ENCODE results near the gene MYBPC2.
A peak's percentile ranks its signal among the peaks of the same experiment; 100 is the strongest.

Gene MYBPC2

DNA sequence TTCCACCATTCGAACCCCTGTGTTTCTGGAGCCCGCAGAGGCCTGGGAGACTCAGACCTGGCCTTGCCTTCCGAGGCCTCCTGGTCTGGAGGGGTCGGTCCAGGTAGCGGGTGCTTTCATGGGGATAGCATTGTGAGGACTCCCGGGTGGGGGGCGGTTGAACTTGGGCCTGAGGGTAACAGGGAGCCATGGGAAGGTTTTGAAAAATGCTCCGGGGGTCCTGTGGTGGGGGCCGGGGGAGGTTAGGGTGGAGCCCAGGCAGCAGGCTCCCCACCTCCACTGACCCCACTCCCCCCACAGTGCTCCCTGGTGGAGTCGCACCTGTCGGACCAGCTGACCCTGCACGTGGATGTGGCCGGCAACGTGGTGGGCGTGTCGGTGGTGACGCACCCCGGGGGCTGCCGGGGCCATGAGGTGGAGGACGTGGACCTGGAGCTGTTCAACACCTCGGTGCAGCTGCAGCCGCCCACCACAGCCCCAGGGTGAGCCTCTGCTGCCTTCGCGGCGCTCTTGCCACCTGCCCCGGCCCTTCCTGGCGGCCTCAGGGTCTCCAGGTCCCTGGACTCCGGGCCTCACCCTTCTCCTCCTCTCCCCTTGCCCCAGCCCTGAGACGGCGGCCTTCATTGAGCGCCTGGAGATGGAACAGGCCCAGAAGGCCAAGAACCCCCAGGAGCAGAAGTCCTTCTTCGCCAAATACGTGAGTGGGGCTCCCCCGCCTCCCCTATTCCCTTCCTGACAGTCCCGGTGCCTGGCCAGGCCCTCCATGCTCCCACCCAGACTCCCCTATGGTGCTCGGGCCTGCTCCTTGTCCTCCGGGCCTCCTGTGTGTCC lies 47.8 kb downstream of the MYBPC2 start:
- Histone ChIP-seq H3K4me1 (ENCODE audit: control insufficient read depth, insufficient read depth, low read length) (no peaks in the 10 kb centered on the region), H3K36me3 (ENCODE audit: control insufficient read depth, insufficient read depth, low read length) (peaks cover 38% of the 10 kb centered on the region), H3K4me3 (ENCODE audit: low read depth, low read length) (no peak overlapping the region), H3K9ac (ENCODE audit: low read depth, low read length) (no peak overlapping the region), H3K27me3 (ENCODE audit: control insufficient read depth, insufficient read depth, low read length) (no peaks in the 10 kb centered on the region), H3K9me3 (ENCODE audit: control insufficient read depth, insufficient read depth, low read length) (peaks cover 5% of the 10 kb centered on the region)

DNA sequence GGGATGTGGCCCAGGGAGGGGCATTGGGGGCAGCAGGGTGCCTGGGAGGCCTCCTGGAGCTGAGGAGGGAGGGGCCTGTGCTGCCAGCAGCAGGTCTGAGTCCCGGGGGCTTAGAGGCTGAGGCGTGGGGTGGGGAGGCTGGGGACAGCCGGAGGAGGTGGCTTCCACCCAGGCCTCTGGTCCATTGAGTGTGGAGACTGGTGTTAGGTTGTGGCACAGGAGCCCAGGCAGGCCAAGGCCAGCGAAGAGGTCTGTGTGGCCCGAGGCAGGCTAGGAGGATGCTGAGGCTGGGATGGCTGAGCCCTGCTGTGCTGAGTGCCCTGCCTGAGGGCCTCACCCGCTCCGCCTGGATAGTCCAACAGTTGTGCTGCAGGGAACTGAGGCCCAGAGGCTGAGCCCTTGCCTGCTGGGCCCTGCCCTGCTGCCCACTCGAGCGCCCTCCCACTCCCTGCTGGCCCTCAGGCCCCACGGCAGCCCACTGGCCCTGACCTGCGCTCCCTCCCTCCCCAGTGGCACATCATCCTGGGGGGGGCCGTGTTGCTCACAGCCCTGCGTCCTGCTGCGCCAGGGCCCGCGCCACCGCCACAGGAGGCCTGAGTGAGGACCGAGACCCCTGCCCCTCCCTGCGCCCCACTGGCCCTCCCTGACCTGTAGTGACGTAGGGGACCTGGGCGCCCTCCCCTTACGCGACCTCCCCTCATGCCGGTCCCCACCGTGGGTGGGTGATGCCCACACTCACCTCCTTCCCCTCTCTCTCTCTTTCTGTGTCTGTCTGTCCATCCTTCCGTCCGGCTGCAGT lies 48.9 kb downstream of the MYBPC2 start:
- H3K27me3 ChIP-seq (ENCODE audit: control insufficient read depth, insufficient read depth, low read length) = peaks cover 3% of the 10 kb centered on the region
- no peak overlapping the region for H3K9ac ChIP-seq (ENCODE audit: low read depth, low read length)
- no peak overlapping the region for H3K4me3 ChIP-seq (ENCODE audit: low read depth, low read length)
- H3K4me1 ChIP-seq (ENCODE audit: control insufficient read depth, insufficient read depth, low read length) = no peaks in the 10 kb centered on the region
- peaks cover 14% of the 10 kb centered on the region for H3K9me3 ChIP-seq (ENCODE audit: control insufficient read depth, insufficient read depth, low read length)
- peaks cover 40% of the 10 kb centered on the region for H3K36me3 ChIP-seq (ENCODE audit: control insufficient read depth, insufficient read depth, low read length)

DNA sequence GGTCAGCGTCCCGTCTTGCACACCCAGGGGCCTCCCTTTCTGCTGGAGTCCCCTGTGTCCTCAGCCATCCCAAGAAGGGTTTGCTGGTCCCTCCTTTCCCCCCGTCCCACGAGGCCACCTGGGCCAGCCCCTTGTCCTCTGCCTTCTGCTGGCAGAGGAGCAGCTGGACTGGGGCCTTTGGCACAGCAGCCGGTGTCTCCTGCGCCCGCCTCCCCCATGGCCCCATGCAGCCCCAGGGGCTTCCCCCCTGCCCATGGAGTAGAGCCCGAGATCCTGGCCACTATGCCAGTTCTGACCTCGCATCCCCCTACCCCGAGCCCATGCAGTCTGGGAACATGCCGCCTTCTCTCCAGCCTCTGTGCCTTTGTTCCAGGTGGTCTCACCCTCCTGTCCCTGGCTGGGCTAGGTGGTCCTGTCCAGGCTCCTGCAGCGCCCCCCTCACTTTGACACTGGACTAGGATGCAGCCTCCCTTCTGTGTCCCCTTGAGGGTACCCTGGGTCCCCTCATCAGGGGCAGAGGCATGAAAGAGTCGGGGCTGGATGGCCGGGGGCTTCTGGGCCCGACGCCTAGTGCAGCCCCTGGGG lies 49.7 kb downstream of the MYBPC2 start:
- Histone ChIP-seq H3K4me3 (ENCODE audit: low read depth, low read length) (no peak overlapping the region), H3K27me3 (ENCODE audit: control insufficient read depth, insufficient read depth, low read length) (peaks cover 10% of the 10 kb centered on the region), H3K9me3 (ENCODE audit: control insufficient read depth, insufficient read depth, low read length) (peaks cover 17% of the 10 kb centered on the region), H3K36me3 (ENCODE audit: control insufficient read depth, insufficient read depth, low read length) (peaks cover 40% of the 10 kb centered on the region), H3K4me1 (ENCODE audit: control insufficient read depth, insufficient read depth, low read length) (no peaks in the 10 kb centered on the region), H3K9ac (ENCODE audit: low read depth, low read length) (no peak overlapping the region)

DNA sequence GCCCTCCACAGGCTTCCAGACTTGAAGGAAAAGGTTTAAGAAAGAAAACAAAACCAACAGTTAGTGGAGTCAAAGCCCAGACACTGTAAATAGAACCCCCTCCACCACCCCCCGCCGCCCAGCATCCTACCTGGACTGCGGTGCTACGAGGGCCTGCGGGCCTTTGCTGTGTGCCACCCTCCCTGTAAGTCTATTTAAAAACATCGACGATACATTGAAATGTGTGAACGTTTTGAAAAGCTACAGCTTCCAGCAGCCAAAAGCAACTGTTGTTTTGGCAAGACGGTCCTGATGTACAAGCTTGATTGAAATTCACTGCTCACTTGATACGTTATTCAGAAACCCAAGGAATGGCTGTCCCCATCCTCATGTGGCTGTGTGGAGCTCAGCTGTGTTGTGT lies 50.2 kb downstream of the MYBPC2 start:
- peaks cover 17% of the 10 kb centered on the region for H3K9me3 ChIP-seq (ENCODE audit: control insufficient read depth, insufficient read depth, low read length)
- H3K9ac ChIP-seq (ENCODE audit: low read depth, low read length) = no peak overlapping the region
- H3K36me3 ChIP-seq (ENCODE audit: control insufficient read depth, insufficient read depth, low read length) = peaks cover 40% of the 10 kb centered on the region
- H3K27me3 ChIP-seq (ENCODE audit: control insufficient read depth, insufficient read depth, low read length) = peaks cover 15% of the 10 kb centered on the region
- H3K4me1 ChIP-seq (ENCODE audit: control insufficient read depth, insufficient read depth, low read length) = no peaks in the 10 kb centered on the region
- no peak overlapping the region for H3K4me3 ChIP-seq (ENCODE audit: low read depth, low read length)

DNA sequence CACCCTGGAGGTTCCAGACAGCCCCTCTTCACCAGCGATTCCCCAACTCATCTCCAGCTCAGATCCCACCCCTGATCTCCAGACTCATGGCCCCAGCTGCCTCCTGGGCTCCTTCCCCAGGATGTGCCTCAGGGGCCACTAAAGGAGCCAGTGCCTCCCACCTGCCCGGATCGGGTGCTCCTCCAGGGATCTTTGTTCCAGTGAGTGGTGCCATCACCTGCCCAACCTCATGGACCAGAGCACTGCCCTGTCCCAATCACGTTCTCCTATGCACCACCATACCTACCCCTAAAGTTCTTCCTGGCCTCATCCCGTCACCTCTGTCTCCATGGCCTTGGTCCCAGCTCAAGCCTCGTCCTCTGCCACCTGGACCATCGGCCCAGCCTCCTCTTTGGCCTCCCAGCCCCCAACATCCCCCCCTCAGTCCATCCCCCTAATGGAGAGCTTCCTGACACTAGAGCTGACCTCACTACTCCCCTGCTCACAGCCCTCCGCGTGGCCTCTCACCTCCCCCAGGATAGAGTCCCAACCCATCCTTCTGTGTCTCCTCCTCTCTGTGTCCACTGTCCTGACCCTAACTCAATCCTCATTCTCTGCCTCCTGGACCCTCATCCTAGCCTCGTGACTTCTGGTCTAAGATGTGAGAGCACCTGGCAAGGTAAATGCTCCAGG lies 52.7 kb downstream of the MYBPC2 start:
- Histone ChIP-seq H3K27me3 (ENCODE audit: control insufficient read depth, insufficient read depth, low read length) (peaks cover 37% of the 10 kb centered on the region), H3K4me1 (ENCODE audit: control insufficient read depth, insufficient read depth, low read length) (no peaks in the 10 kb centered on the region), H3K9me3 (ENCODE audit: control insufficient read depth, insufficient read depth, low read length) (peaks cover 12% of the 10 kb centered on the region), H3K4me3 (ENCODE audit: low read depth, low read length) (no peak overlapping the region), H3K36me3 (ENCODE audit: control insufficient read depth, insufficient read depth, low read length) (peaks cover 17% of the 10 kb centered on the region), H3K9ac (ENCODE audit: low read depth, low read length) (no peak overlapping the region)

DNA sequence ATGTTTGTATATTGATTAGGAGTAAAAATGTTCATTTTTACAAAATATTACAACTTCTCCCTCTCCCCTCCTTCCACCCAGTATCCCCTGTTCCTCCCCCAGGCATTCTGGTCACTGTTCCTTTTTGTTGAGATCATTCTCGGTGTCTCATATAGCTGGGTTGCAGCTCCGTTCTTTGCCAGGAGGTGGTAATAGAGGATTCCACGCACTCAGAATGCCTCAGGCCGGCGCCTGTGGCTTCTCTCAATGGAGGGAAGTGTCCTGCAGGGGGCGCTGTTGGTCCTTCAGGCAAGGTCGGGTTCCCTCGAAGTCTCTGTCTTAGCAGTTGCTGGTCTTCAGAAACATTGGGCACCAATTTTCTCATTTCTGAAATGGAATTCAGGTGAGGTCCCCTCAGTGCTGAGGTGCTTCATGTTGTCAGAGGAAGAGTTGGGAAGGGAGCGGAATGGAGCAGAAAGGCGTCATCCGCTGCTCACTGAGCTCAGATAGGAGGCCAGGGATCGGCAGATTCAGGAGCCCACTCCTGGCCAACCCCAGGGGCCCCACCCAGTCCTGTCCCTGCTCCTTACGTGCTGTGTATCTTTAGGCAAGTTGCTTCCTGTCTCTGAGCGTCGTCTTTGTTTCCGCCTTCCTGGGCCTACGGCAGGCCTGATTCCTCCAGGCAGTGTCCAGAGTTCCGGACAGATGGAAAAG lies 54.3 kb downstream of the MYBPC2 start:
- Histone ChIP-seq H3K27me3 (ENCODE audit: control insufficient read depth, insufficient read depth, low read length) (peaks cover 53% of the 10 kb centered on the region), H3K9ac (ENCODE audit: low read depth, low read length) (no peak overlapping the region), H3K36me3 (ENCODE audit: control insufficient read depth, insufficient read depth, low read length) (peaks cover 9% of the 10 kb centered on the region), H3K4me1 (ENCODE audit: control insufficient read depth, insufficient read depth, low read length) (peaks cover 3% of the 10 kb centered on the region), H3K4me3 (ENCODE audit: low read depth, low read length) (no peak overlapping the region), H3K9me3 (ENCODE audit: control insufficient read depth, insufficient read depth, low read length) (peaks cover 12% of the 10 kb centered on the region)

DNA sequence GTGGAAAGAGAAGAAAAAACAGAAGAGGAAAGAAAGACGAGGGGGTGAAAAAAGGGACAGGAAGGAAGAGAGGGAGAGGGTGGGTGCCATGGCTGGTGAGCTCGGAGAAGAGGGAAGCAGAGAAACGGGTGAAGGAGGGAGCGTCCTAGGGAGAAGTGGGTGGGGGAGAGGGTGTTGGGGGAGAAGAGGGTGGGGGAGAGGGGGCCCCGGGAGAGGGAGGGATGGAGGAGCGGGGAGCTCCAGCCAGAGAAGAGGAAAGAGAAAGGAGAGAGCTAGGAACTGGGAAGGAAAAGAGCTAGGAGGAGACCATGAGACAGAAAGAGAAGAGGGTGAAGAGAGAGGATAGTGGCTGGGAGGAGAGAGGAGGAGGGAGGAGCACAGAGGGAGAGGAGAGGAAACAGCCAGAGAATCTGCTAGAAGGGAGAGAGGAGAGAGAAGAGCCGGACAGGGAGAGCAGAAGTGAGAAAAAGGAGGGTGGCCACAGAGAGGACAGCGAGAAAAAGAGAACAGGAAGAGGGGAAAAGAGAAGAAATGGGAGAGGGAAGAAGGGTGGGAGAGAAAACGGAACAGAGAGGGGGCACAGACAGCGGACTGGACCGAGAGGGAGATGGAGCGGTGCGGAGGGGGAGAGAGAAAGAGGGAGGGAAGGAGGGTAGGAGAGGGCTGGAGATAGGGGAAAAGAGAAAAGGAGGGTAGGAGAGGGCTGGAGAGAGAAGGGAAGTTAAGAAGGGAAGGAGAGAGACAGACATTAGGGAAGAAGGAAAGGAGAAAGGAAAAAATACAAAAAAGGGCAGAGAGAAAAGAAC lies 55.9 kb downstream of the MYBPC2 start:
- H3K27me3 ChIP-seq (ENCODE audit: control insufficient read depth, insufficient read depth, low read length) = peaks cover 69% of the 10 kb centered on the region
- H3K4me1 ChIP-seq (ENCODE audit: control insufficient read depth, insufficient read depth, low read length) = peaks cover 3% of the 10 kb centered on the region
- peaks cover 12% of the 10 kb centered on the region for H3K9me3 ChIP-seq (ENCODE audit: control insufficient read depth, insufficient read depth, low read length)
- H3K4me3 ChIP-seq (ENCODE audit: low read depth, low read length) = peak overlapping the region; percentile 26
- H3K9ac ChIP-seq (ENCODE audit: low read depth, low read length) = no peak overlapping the region
- peaks cover 2% of the 10 kb centered on the region for H3K36me3 ChIP-seq (ENCODE audit: control insufficient read depth, insufficient read depth, low read length)

DNA sequence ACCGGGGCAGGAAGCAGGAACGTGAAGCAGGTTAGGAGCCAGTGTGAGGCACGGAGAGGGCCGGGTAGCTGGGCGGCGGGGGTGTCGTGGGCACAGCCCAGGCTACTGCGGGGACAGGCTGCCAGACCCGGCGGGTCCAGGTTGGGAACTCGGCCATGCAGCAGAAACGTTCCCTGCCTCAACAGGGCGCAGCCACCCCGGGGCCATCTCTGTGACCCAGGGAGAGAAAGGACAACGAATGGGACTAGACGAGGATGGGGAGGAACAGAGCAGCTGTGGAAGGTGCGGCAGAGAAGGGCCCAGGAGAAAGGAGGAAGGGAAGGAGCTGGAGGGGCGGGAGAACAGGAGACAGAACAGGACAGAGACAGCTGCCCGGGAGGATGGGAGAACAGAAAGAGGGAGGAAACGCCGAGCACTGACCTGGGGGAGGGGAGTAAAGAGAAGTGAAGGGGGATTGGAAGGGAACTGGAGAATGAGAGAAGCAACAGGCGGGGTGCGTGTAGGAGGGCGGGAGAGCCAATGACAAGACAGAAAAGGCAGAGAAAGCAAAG lies 56.8 kb downstream of the MYBPC2 start:
- Histone ChIP-seq H3K27me3 (ENCODE audit: control insufficient read depth, insufficient read depth, low read length) (peaks cover 76% of the 10 kb centered on the region), H3K4me3 (ENCODE audit: low read depth, low read length) (peak overlapping the region; percentile 26), H3K4me1 (ENCODE audit: control insufficient read depth, insufficient read depth, low read length) (peaks cover 3% of the 10 kb centered on the region), H3K9me3 (ENCODE audit: control insufficient read depth, insufficient read depth, low read length) (peaks cover 12% of the 10 kb centered on the region), H3K9ac (ENCODE audit: low read depth, low read length) (no peak overlapping the region), H3K36me3 (ENCODE audit: control insufficient read depth, insufficient read depth, low read length) (peaks cover 2% of the 10 kb centered on the region)

DNA sequence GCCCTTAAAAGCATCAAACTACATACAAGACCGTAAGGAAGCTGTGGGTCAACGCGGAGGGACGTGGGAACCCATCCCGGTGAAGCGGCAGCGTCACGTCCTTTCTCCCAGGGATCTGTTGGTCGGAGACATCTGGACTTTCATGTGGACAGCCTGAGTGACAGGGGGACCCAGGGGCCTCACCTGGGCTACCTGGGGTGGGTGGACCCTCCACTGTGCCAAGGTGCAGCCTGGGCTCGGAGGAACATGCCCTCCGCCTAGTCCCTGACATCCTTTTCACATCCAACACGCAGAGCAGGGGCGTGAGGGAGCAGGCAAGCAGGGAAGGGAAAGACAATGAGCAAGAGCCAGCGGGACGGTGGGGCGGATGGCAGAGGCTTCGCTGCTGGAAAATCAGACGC lies 57.7 kb downstream of the MYBPC2 start:
- peaks cover 2% of the 10 kb centered on the region for H3K36me3 ChIP-seq (ENCODE audit: control insufficient read depth, insufficient read depth, low read length)
- peak overlapping the region; percentile 4 for H3K4me3 ChIP-seq (ENCODE audit: low read depth, low read length)
- peaks cover 85% of the 10 kb centered on the region for H3K27me3 ChIP-seq (ENCODE audit: control insufficient read depth, insufficient read depth, low read length)
- H3K4me1 ChIP-seq (ENCODE audit: control insufficient read depth, insufficient read depth, low read length) = peaks cover 3% of the 10 kb centered on the region
- H3K9me3 ChIP-seq (ENCODE audit: control insufficient read depth, insufficient read depth, low read length) = peaks cover 12% of the 10 kb centered on the region
- no peak overlapping the region for H3K9ac ChIP-seq (ENCODE audit: low read depth, low read length)

DNA sequence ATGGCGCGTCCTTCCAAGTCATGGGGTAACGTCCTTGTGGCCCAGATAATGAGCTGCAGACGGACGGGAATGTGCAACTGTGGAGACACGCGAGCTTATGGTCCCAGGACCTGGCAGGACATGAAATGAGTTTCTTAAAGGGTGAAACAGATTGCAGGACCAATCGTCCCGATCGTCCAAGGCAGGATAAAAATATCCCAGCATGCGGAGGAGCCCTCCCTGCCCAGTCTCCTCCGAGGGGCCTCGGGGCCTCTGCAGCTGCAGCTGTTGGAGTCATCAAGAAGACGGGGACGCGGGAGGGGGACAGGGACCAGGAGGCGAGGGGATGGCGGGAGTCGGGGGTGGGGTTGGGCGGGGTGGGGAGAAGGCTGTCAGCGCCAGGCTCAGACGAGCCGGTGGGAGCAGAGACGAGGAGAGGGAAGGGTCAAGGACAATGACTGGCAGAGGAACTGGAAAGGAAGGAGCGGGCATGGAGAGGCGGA lies 58.3 kb downstream of the MYBPC2 start:
- H3K9ac ChIP-seq (ENCODE audit: low read depth, low read length) = no peak overlapping the region
- H3K4me3 ChIP-seq (ENCODE audit: low read depth, low read length) = peak overlapping the region; percentile 18
- peaks cover 8% of the 10 kb centered on the region for H3K9me3 ChIP-seq (ENCODE audit: control insufficient read depth, insufficient read depth, low read length)
- H3K36me3 ChIP-seq (ENCODE audit: control insufficient read depth, insufficient read depth, low read length) = no peaks in the 10 kb centered on the region
- H3K27me3 ChIP-seq (ENCODE audit: control insufficient read depth, insufficient read depth, low read length) = peaks cover 87% of the 10 kb centered on the region
- H3K4me1 ChIP-seq (ENCODE audit: control insufficient read depth, insufficient read depth, low read length) = peaks cover 3% of the 10 kb centered on the region

Data from iPS-15b (cell line).